ENCODE results near the gene KLHL10.
A peak's percentile ranks its signal among the peaks of the same experiment; 100 is the strongest.
"Not testable (repeated sequence)": the region's sequence is repeated elsewhere in the genome, so short reads cannot be mapped to it uniquely, and the experiment has no call there.

Gene KLHL10

GRCh38 chr17:41822216-41823140, 15.1 kb upstream of the KLHL10 start:
- DNase-seq (ENCODE audit: low spot score in 2 of 2) (no peak), ATAC-seq (replicated peaks; ENCODE audit: extremely low read depth, poor library complexity, severe bottlenecking) (no peak)
- H3K27ac Mint-ChIP-seq (ENCODE audit: low read depth): no peak overlapping the region
- peaks cover 19% of the 10 kb centered on the region for H3K27me3 Mint-ChIP-seq
- H3K36me3 Mint-ChIP-seq (ENCODE audit: insufficient read depth): peaks cover 10% of the 10 kb centered on the region
- no peaks in the 10 kb centered on the region for H3K4me1 Mint-ChIP-seq
- no peaks in the 10 kb centered on the region for H3K9me3 Mint-ChIP-seq
- H3K4me3 Mint-ChIP-seq: no peak overlapping the region

GRCh38 chr17:41823141-41823524, 14.5 kb upstream of the KLHL10 start:
- no peak overlapping the region for H3K27ac Mint-ChIP-seq (ENCODE audit: low read depth)
- no peak for ATAC-seq (replicated peaks; ENCODE audit: extremely low read depth, poor library complexity, severe bottlenecking)
- H3K4me1 Mint-ChIP-seq: no peaks in the 10 kb centered on the region

GRCh38 chr17:41823580-41823979, 14.0 kb upstream of the KLHL10 start:
- ATAC-seq (replicated peaks; ENCODE audit: extremely low read depth, poor library complexity, severe bottlenecking) (no peak), DNase-seq (ENCODE audit: low spot score in 2 of 2) (no peak)
- H3K36me3 Mint-ChIP-seq (ENCODE audit: insufficient read depth): peaks cover 11% of the 10 kb centered on the region
- H3K9me3 Mint-ChIP-seq: no peaks in the 10 kb centered on the region
- H3K27me3 Mint-ChIP-seq: peaks cover 11% of the 10 kb centered on the region
- H3K4me3 Mint-ChIP-seq: no peak overlapping the region
- H3K4me1 Mint-ChIP-seq: no peaks in the 10 kb centered on the region
- H3K27ac Mint-ChIP-seq (ENCODE audit: low read depth): no peak overlapping the region

More at GRCh38 chr17:41823141-41823524, 14.5 kb upstream of the KLHL10 start:
- Mint-ChIP-seq H3K4me3 (no peak overlapping the region), H3K36me3 (ENCODE audit: insufficient read depth) (peaks cover 11% of the 10 kb centered on the region), H3K27me3 (peaks cover 15% of the 10 kb centered on the region), H3K9me3 (no peaks in the 10 kb centered on the region)
- DNase-seq (ENCODE audit: low spot score in 2 of 2): no peak

- no peak overlapping the region for H3K27ac Mint-ChIP-seq (ENCODE audit: low read depth)
- peaks cover 11% of the 10 kb centered on the region for H3K36me3 Mint-ChIP-seq (ENCODE audit: insufficient read depth)
- no peak overlapping the region for H3K4me3 Mint-ChIP-seq
- ATAC-seq (replicated peaks; ENCODE audit: extremely low read depth, poor library complexity, severe bottlenecking) (no peak), DNase-seq (ENCODE audit: low spot score in 2 of 2) (no peak)
- H3K27me3 Mint-ChIP-seq: peaks cover 9% of the 10 kb centered on the region
- H3K9me3 Mint-ChIP-seq: no peaks in the 10 kb centered on the region
- no peaks in the 10 kb centered on the region for H3K4me1 Mint-ChIP-seq
Measured at GRCh38 chr17:41824086-41824485, 13.5 kb upstream of the KLHL10 start.

- DNase-seq (ENCODE audit: low spot score in 2 of 2) (no peak), ATAC-seq (replicated peaks; ENCODE audit: extremely low read depth, poor library complexity, severe bottlenecking) (no peak)
- no peaks in the 10 kb centered on the region for H3K9me3 Mint-ChIP-seq
- peaks cover 11% of the 10 kb centered on the region for H3K36me3 Mint-ChIP-seq (ENCODE audit: insufficient read depth)
- no peaks in the 10 kb centered on the region for H3K27me3 Mint-ChIP-seq
- H3K4me1 Mint-ChIP-seq: no peaks in the 10 kb centered on the region
- no peak overlapping the region for H3K27ac Mint-ChIP-seq (ENCODE audit: low read depth)
- H3K4me3 Mint-ChIP-seq: no peak overlapping the region
Measured at GRCh38 chr17:41825175-41825845, 12.3 kb upstream of the KLHL10 start.

- ATAC-seq (replicated peaks; ENCODE audit: extremely low read depth, poor library complexity, severe bottlenecking); H3K4me1 Mint-ChIP-seq; DNase-seq (ENCODE audit: low spot score in 2 of 2); H3K4me3 Mint-ChIP-seq; H3K27me3 Mint-ChIP-seq; H3K27ac Mint-ChIP-seq (ENCODE audit: low read depth); H3K9me3 Mint-ChIP-seq: not testable (repeated sequence)
- peaks cover 20% of the 10 kb centered on the region for H3K36me3 Mint-ChIP-seq (ENCODE audit: insufficient read depth)
Measured at GRCh38 chr17:41829961-41830360, 7.7 kb upstream of the KLHL10 start.

GRCh38 chr17:41835214-41835799, 2.3 kb upstream of the KLHL10 start:
- ATAC-seq (replicated peaks; ENCODE audit: extremely low read depth, poor library complexity, severe bottlenecking): no peak
- Mint-ChIP-seq H3K36me3 (ENCODE audit: insufficient read depth) (peaks cover 9% of the 10 kb centered on the region), H3K9me3 (no peaks in the 10 kb centered on the region), H3K27me3 (no peaks in the 10 kb centered on the region), H3K4me3 (peak overlapping the region; percentile 81), H3K4me1 (peaks cover 10% of the 10 kb centered on the region), H3K27ac (ENCODE audit: low read depth) (peak overlapping the region; percentile 30)
- no peak for DNase-seq (ENCODE audit: low spot score in 2 of 2)

GRCh38 chr17:41835800-41836549, 1.6 kb upstream of the KLHL10 start, which contains the start of gene NT5C3B:
Gene NT5C3B, minus strand, starts transcription at chr17:41836232. Its CDS starts 39 bp downstream, at chr17:41836193.
- peak in 1 of 2 donors; percentile 22 for DNase-seq (ENCODE audit: low spot score in 2 of 2)
- peak within 1 kb of the TSS; percentile 81 for H3K4me3 Mint-ChIP-seq
- peaks cover 5% of the 10 kb centered on the region for H3K36me3 Mint-ChIP-seq (ENCODE audit: insufficient read depth)
- peak within 1 kb of the TSS; percentile 30 for H3K27ac Mint-ChIP-seq (ENCODE audit: low read depth)
- H3K27me3 Mint-ChIP-seq: no peaks in the 10 kb centered on the region
- peaks cover 10% of the 10 kb centered on the region for H3K4me1 Mint-ChIP-seq
- peak; percentile 70 for ATAC-seq (replicated peaks; ENCODE audit: extremely low read depth, poor library complexity, severe bottlenecking)
- H3K9me3 Mint-ChIP-seq: no peaks in the 10 kb centered on the region

- H3K9me3 Mint-ChIP-seq: no peaks in the 10 kb centered on the region
- peak overlapping the region; percentile 81 for H3K4me3 Mint-ChIP-seq
- no peak overlapping the region for H3K27ac Mint-ChIP-seq (ENCODE audit: low read depth)
- H3K4me1 Mint-ChIP-seq: peaks cover 10% of the 10 kb centered on the region
- H3K27me3 Mint-ChIP-seq: no peaks in the 10 kb centered on the region
- peaks cover 3% of the 10 kb centered on the region for H3K36me3 Mint-ChIP-seq (ENCODE audit: insufficient read depth)
- DNase-seq (ENCODE audit: low spot score in 2 of 2): no peak
- ATAC-seq (replicated peaks; ENCODE audit: extremely low read depth, poor library complexity, severe bottlenecking): no peak
Measured at GRCh38 chr17:41836550-41837196, 952 bp upstream of the KLHL10 start.

- H3K27ac Mint-ChIP-seq (ENCODE audit: low read depth); DNase-seq (ENCODE audit: low spot score in 2 of 2); H3K27me3 Mint-ChIP-seq; H3K4me3 Mint-ChIP-seq; H3K36me3 Mint-ChIP-seq (ENCODE audit: insufficient read depth); H3K4me1 Mint-ChIP-seq; ATAC-seq (replicated peaks; ENCODE audit: extremely low read depth, poor library complexity, severe bottlenecking); H3K9me3 Mint-ChIP-seq: not testable (repeated sequence)
Measured at GRCh38 chr17:41839448-41839847, 1.8 kb downstream of the KLHL10 start.

- not testable (repeated sequence) for H3K27me3 Mint-ChIP-seq; H3K4me3 Mint-ChIP-seq; DNase-seq (ENCODE audit: low spot score in 2 of 2); H3K4me1 Mint-ChIP-seq; H3K36me3 Mint-ChIP-seq (ENCODE audit: insufficient read depth); H3K27ac Mint-ChIP-seq (ENCODE audit: low read depth); H3K9me3 Mint-ChIP-seq; ATAC-seq (replicated peaks; ENCODE audit: extremely low read depth, poor library complexity, severe bottlenecking)
Measured at GRCh38 chr17:41840781-41841180, 3.2 kb downstream of the KLHL10 start.

- Mint-ChIP-seq H3K27ac (ENCODE audit: low read depth) (no peak overlapping the region), H3K4me3 (no peak overlapping the region), H3K9me3 (no peaks in the 10 kb centered on the region), H3K36me3 (ENCODE audit: insufficient read depth) (peaks cover 8% of the 10 kb centered on the region), H3K27me3 (no peaks in the 10 kb centered on the region), H3K4me1 (peaks cover 9% of the 10 kb centered on the region)
- no peak for ATAC-seq (replicated peaks; ENCODE audit: extremely low read depth, poor library complexity, severe bottlenecking)
- no peak for DNase-seq (ENCODE audit: low spot score in 2 of 2)
Measured at GRCh38 chr17:41844971-41845370, 7.3 kb downstream of the KLHL10 start.

Measured in central memory CD8-positive, alpha-beta T cell (primary cell).